H1 (cell line): ENCODE results near the gene LKAAEAR1. TPM values are rescaled to one million over a fixed set of nuclear protein-coding genes. Genes with fewer than 3 reads are reported as not detected.

Experiments
- CTCF ChIA-PET: fragments of 300-600 bp; sonication (Branson Sonifier 250); formaldehyde crosslinking; loops from one replicate; lab custom pipeline; 2021; ENCODE audit not compliant: partially characterized antibody; lab: Charles Lee
- POLR2A ChIA-PET: fragments of 300-600 bp; sonication (Branson Sonifier 250); formaldehyde crosslinking; loops from one replicate; lab custom pipeline; 2021; ENCODE audit warnings: inconsistent platforms; ENCODE audit not compliant: partially characterized antibody; lab: Charles Lee
- DNase-seq, 2 experiments: peaks; one replicate each; pipeline versions ENCODE4 v3.0.0 to v3.0.0-alpha.2; 2010 to 2022; ENCODE audit warnings: low spot score in 2 of 2, low read depth in 1 of 2, mixed read lengths in 1 of 2
- FAIRE-seq: peaks from 2 replicates; lab custom pipeline; 2011; peaks lifted over from hg19 to GRCh38; lab: Jason Lieb, UNC
- H2AFZ ChIP-seq: 2 replicates; pipeline ENCODE4 v1.8.1; 2012; ENCODE audit warnings: low read length, inconsistent platforms
- H2AK5ac ChIP-seq: 2 replicates; pipeline ENCODE4 v1.6.1; 2013; ENCODE audit warnings: low read depth, low read length
- H2BK120ac ChIP-seq: replicated peaks from 2 replicates; pipeline ENCODE3; 2013; ENCODE audit warnings: low read depth, low read length, inconsistent platforms
- H2BK12ac ChIP-seq: 2 replicates; pipeline ENCODE4 v1.6.1; 2013; ENCODE audit warnings: low read depth, low read length
- H2BK15ac ChIP-seq: 2 replicates; pipeline ENCODE4 v1.6.1; 2013; ENCODE audit warnings: low read length
- H2BK20ac ChIP-seq: 2 replicates; pipeline ENCODE4 v1.6.1; 2013; ENCODE audit warnings: low read length
- H2BK5ac ChIP-seq: 2 replicates; pipeline ENCODE4 v1.6.1; 2013; ENCODE audit warnings: low read depth, low read length
- H3K14ac ChIP-seq: 2 replicates; pipeline ENCODE4 v1.6.1; 2013; ENCODE audit warnings: inconsistent platforms; ENCODE audit not compliant: insufficient read length
- H3K18ac ChIP-seq: 2 replicates; pipeline ENCODE4 v1.6.1; 2013; ENCODE audit warnings: low read length; ENCODE audit errors: extremely low read depth
- H3K23ac ChIP-seq: 2 replicates; pipeline ENCODE4 v1.6.1; 2013; ENCODE audit warnings: inconsistent platforms; ENCODE audit not compliant: insufficient read length
- H3K23me2 ChIP-seq: 2 replicates; pipeline ENCODE4 v1.6.1; 2013; ENCODE audit warnings: low read depth, low read length
- H3K27ac ChIP-seq: 2 replicates; pipeline ENCODE4 v1.6.1; 2011; ENCODE audit warnings: low read depth, low read length, inconsistent platforms
- H3K27me3 ChIP-seq, 4 experiments: replicated peaks in 1 of 4; 1 replicate in 1 of 4; 2 replicates in 3 of 4; pipeline versions ENCODE4 v1.6.1 to v1.8.1; 2011 to 2013; ENCODE audit warnings: low read length in 3 of 4, mild to moderate bottlenecking in 3 of 4, inconsistent platforms in 2 of 4, mixed read lengths in 2 of 4, moderate library complexity in 1 of 4; ENCODE audit not compliant: control insufficient read depth in 3 of 4, insufficient read depth in 3 of 4; ENCODE audit errors: extremely low read depth in 1 of 4
- H3K36me3 ChIP-seq, 4 experiments: 2 replicates each; pipeline versions ENCODE4 v1.6.1 to v1.8.1; 2011 to 2013; ENCODE audit warnings: mild to moderate bottlenecking in 4 of 4, low read length in 3 of 4, moderate library complexity in 2 of 4, control low read depth in 1 of 4, inconsistent platforms in 1 of 4; ENCODE audit not compliant: insufficient read depth in 4 of 4, control insufficient read depth in 2 of 4
- H3K4ac ChIP-seq: replicated peaks from 2 replicates; pipeline ENCODE3; 2013; ENCODE audit warnings: low read length, low read depth, mixed read lengths, inconsistent platforms; ENCODE audit not compliant: insufficient read length
- H3K4me1 ChIP-seq, 4 experiments: replicated peaks in 1 of 4; 1 replicate in 1 of 4; 2 replicates in 3 of 4; pipeline versions ENCODE4 v1.6.1 to v1.8.1; 2011 to 2013; ENCODE audit warnings: low read length in 3 of 4, inconsistent platforms in 2 of 4, mixed read lengths in 1 of 4; ENCODE audit not compliant: insufficient read depth in 4 of 4, control insufficient read depth in 3 of 4
- H3K4me2 ChIP-seq, 2 experiments: 2 replicates each; pipeline versions ENCODE4 v1.6.1 to v1.8.1; 2011 to 2013; ENCODE audit warnings: low read depth in 2 of 2, low read length in 2 of 2, control low read depth in 1 of 2, inconsistent platforms in 1 of 2, mild to moderate bottlenecking in 1 of 2; ENCODE audit not compliant: insufficient read depth in 1 of 2
- H3K4me3 ChIP-seq, 4 experiments: fragments of 200-600, 300-600 bp in 1 of 4; sonication (generic), shearing (Covaris generic), sonication (Bioruptor Twin) in 1 of 4; 2 replicates each; pipeline versions ENCODE4 v1.5.1 to v1.8.1; 2011 to 2016; ENCODE audit warnings: low read length in 4 of 4, low read depth in 3 of 4, control low read depth in 2 of 4, inconsistent platforms in 2 of 4, mild to moderate bottlenecking in 2 of 4, mixed read lengths in 1 of 4, moderate library complexity in 1 of 4; ENCODE audit not compliant: insufficient read depth in 2 of 4; ENCODE audit errors: extremely low read depth in 1 of 4
- H3K56ac ChIP-seq: replicated peaks from 2 replicates; pipeline ENCODE3; 2013; ENCODE audit warnings: low read depth, mild to moderate bottlenecking, mixed read lengths, low read length, inconsistent platforms; ENCODE audit not compliant: insufficient read length
- H3K79me1 ChIP-seq: 2 replicates; pipeline ENCODE4 v1.6.1; 2013; ENCODE audit warnings: low read depth, low read length, control low read depth
- H3K79me2 ChIP-seq, 2 experiments: 2 replicates each; pipeline versions ENCODE4 v1.6.1 to v1.8.1; 2012 to 2013; ENCODE audit warnings: low read length in 2 of 2, mild to moderate bottlenecking in 2 of 2, inconsistent platforms in 1 of 2; ENCODE audit not compliant: insufficient read depth in 2 of 2, control insufficient read depth in 1 of 2
- H3K9ac ChIP-seq, 4 experiments: replicated peaks in 1 of 4; 1 replicate in 1 of 4; 2 replicates in 3 of 4; pipeline versions ENCODE4 v1.6.1 to v1.8.1; 2011 to 2013; ENCODE audit warnings: low read depth in 3 of 4, low read length in 3 of 4, control low read depth in 2 of 4, mild to moderate bottlenecking in 2 of 4, moderate library complexity in 2 of 4, inconsistent platforms in 1 of 4; ENCODE audit errors: extremely low read depth in 1 of 4
- H3K9me3 ChIP-seq, 2 experiments: 2 replicates each; pipeline versions ENCODE4 v1.6.1 to v1.8.1; 2012 to 2013; ENCODE audit warnings: mild to moderate bottlenecking in 2 of 2, moderate library complexity in 2 of 2, control low read depth in 1 of 2, inconsistent platforms in 1 of 2, low read depth in 1 of 2, low read length in 1 of 2, mixed read lengths in 1 of 2; ENCODE audit not compliant: insufficient read depth in 2 of 2
- H4K20me1 ChIP-seq, 2 experiments: replicated peaks in 1 of 2; 2 replicates each; pipeline versions ENCODE3 to v1.8.1; 2011 to 2013; ENCODE audit warnings: inconsistent platforms in 2 of 2, low read length in 2 of 2, mild to moderate bottlenecking in 1 of 2; ENCODE audit not compliant: insufficient read depth in 2 of 2, control insufficient read depth in 1 of 2
- H4K5ac ChIP-seq: 2 replicates; pipeline ENCODE4 v1.6.1; 2013; ENCODE audit warnings: low read length, low read depth, mixed read lengths, inconsistent platforms; ENCODE audit not compliant: insufficient read length
- H4K8ac ChIP-seq: 2 replicates; pipeline ENCODE4 v1.8.0; 2013; ENCODE audit warnings: mild to moderate bottlenecking, moderate library complexity, low read length, inconsistent platforms; ENCODE audit not compliant: insufficient read depth; ENCODE audit errors: extremely low read depth
- H4K91ac ChIP-seq: replicated peaks from 2 replicates; pipeline ENCODE3; 2013; ENCODE audit warnings: low read length, mixed read lengths, inconsistent platforms; ENCODE audit not compliant: insufficient read length
- SAP30 ChIP-seq: fragments of 300-600 bp; sonication (generic); IDR thresholded peaks from 2 replicates; pipeline ENCODE4 v1.7.1; 2012; ENCODE audit warnings: low read length, moderate library complexity, mild to moderate bottlenecking, inconsistent platforms; ENCODE audit not compliant: insufficient read depth, insufficient replicate concordance
- WGBS, 2 experiments: shearing (Covaris generic) in 1 of 2; methylation state at CpG; one replicate each; pipeline versions ENCODE4 v1.1.6 to v1.1.7; 2013 to 2015; ENCODE audit warnings: low lambda C conversion rate in 2 of 2, mixed read lengths in 2 of 2, inconsistent platforms in 1 of 2, low coverage in 1 of 2, missing lambda C conversion rate in 1 of 2; ENCODE audit not compliant: insufficient replicate concordance in 2 of 2, insufficient coverage in 1 of 2, insufficient read length in 1 of 2; ENCODE audit errors: extremely low coverage in 1 of 2, missing lambda C conversion rate in 1 of 2; 5-methylcytosine and 5-hydroxymethylcytosine counted together
- polyA plus RNA-seq, 7 experiments: library from polyadenylated mRNA; depleted of rRNA in 3 of 7; stranded (reverse) in 5 of 7; unstranded in 2 of 7; fragments of >200 nt in 5 of 7; fragments of 200-250 nt in 2 of 7; gene quantifications; 1 replicate in 5 of 7; 2 replicates in 1 of 7; 4 replicates in 1 of 7; pipeline versions ENCODE4 v1.2.1 to v1.2.3, GENCODE V29; 2011 to 2013; ENCODE audit warnings: missing spikeins in 2 of 7, mixed read lengths in 2 of 7
- total RNA-seq: library from RNA; stranded (reverse); fragmentation: NEBNext Ultra II Directional; extraction: Animal tissue kit (Norgen Biotek cat#: 25700); gene quantifications from 2 replicates; pipeline ENCODE4 v1.2.1, GENCODE V29; 2021

Gene LKAAEAR1
- total and polyA plus RNA-seq, 2 of the 8 experiments (the other 6 are each of a cell fraction or from before 2014, with no cell fraction given), result 0.41 to 0.53 TPM

DNA sequence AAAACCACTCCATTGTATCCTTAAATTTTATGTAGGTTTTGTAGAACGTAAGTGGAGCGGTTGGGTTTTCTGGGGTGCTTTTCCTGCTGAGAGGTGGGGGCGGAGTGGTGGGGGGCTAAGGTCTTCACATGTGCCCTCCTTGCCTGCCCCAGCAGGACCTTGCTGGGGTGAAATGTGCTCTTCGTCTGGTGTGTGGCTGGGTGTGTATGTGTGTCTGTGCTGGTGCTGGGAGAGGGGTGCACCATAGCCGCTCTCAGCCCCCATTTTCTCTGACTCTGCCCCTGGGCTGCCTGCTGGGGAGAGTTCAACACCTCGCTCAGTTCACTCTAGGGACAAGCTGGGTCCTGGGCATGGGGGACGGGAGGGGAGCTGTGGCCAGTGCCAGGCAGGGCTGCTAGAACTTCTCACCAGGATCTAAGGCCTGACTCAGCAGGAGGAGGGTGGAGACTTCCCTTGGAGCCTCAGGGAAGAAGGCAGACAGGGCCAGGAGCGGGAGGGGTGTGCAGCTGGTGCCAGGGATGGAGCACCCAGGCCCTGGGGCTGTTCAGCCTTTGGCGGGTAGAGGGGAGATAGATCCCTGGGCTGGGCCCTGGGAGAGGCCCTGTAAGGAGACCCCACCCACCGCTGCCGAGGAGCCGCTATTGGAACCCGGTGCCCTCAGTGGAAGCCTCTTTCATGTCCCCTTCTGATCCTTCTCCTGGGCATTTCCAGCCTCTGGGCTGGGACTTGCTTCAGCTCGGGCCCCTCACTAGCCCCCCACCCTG is 39.5 kb downstream of the LKAAEAR1 start:
- Histone ChIP-seq H3K56ac (no peak overlapping the region), H3K27ac (no peak overlapping the region), H3K4me2 (no peak overlapping the region), H4K91ac (no peak overlapping the region), H2BK120ac (no peak overlapping the region), H2BK20ac (no peak overlapping the region), H3K27me3 (peaks cover 47 to 84% (median 79%) of the 10 kb centered on the region in 4 experiments), H3K36me3 (peaks cover 0 to 10% (median 0%) of the 10 kb centered on the region in 4 experiments; a peak in 1 of 8 replicates), H3K4me1 (peaks cover 0 to 20% (median 8%) of the 10 kb centered on the region in 4 experiments; a peak in 6 of 7 replicates), H3K9me3 (no peaks in the 10 kb centered on the region), H2AK5ac (0 out of 2 replicates have a peak overlapping the region, but pooled peaks have one; percentile 28), H4K20me1 (no peaks in the 10 kb centered on the region), H2AFZ (no peak overlapping the region), H3K4me3 (no peak overlapping the region), H3K79me2 (no peaks in the 10 kb centered on the region), H3K18ac (no peak overlapping the region), H3K79me1 (no peaks in the 10 kb centered on the region), H3K9ac (no peak overlapping the region), H4K5ac (no peak overlapping the region), H3K23me2 (peaks cover 4% of the 10 kb centered on the region; the same call in 1 of the 2 replicates), H2BK12ac (peak overlapping the region; percentile 77; the same call in 1 of the 2 replicates), H2BK15ac (peak overlapping the region; percentile 6; the same call in 1 of the 2 replicates), H2BK5ac (0 out of 2 replicates have a peak overlapping the region, but pooled peaks have one; percentile 6), H3K23ac (no peak overlapping the region), H3K14ac (no peak overlapping the region), H3K4ac (no peak overlapping the region), H4K8ac (no peak overlapping the region; the same call in 1 of the 2 replicates)
- WGBS, 2 experiments, result 87% methylated on average over 14 of the region's 14 CpGs; no CpG with 5 or more reads in 1 of the 2 experiments
- FAIRE-seq (no peak), DNase-seq (no peak)
- no peak for TF ChIP-seq SAP30
- POLR2A ChIA-PET, result interaction anchor here (1.3 to 2.3 kb wide), 4 partner anchors 9 to 75 kb away, joined by 3 to 8 read pairs (median 4); no protein-coding TSS in a partner anchor
- CTCF ChIA-PET, result interaction anchor here (0.7 to 2.7 kb wide), 6 partner anchors 9 to 76 kb away, joined by 3 to 9 read pairs (median 6); partner anchors contain the start of genes OPRL1 and PRPF6
